ENCODE data around the gene DACH1. TPM values are rescaled to one million over a fixed set of nuclear protein-coding genes. Genes with fewer than 3 reads are reported as not detected.

Gene DACH1
- total and polyA plus RNA-seq, 2 donors (not counting 1 experiment from before 2014, with no cell fraction given), result 0.02 to 0.33 TPM

DNA sequence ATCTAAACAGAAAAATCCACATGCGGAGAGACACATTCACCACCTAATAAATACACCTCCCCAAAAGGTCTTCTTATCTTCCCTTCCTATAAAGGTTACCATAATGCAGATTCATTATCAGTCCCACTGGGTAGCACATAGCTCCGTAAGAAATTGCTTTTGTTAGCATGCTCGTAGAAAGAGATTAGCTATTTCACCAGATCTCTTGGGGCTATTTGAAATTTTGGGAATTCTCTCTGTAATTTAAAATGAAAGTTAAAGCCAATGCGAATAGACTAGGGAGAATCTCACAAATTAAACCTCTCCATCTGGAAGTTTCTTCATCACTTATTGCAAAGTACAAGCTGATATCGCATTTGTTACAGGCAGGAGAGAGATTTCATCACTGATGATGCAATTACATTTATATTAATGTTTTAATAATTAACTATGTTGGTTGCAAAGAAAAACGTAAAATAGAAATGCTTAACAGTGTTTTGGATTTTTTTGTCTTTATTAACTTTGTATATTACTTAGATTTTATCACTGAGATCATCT is 12.9 kb upstream of the DACH1 start:
- H3K9me3 ChIP-seq (ENCODE audit: control insufficient read depth, insufficient read depth, low read depth, low read length), result no peaks in the 10 kb centered on the region
- no peak for DNase-seq (ENCODE audit: low read depth in 2 of 2)
- no peaks in the 10 kb centered on the region for H3K27me3 ChIP-seq (ENCODE audit: control insufficient read depth, insufficient read depth, low read length)
- no peak overlapping the region for H3K27ac ChIP-seq (ENCODE audit: insufficient read depth, low read length)
- no peaks in the 10 kb centered on the region for H3K79me2 ChIP-seq (ENCODE audit: control insufficient read depth, insufficient read depth, low read length)
- H3K36me3 ChIP-seq (ENCODE audit: control insufficient read depth, insufficient read depth, low read length), result no peaks in the 10 kb centered on the region
- no peak overlapping the region for H3K9ac ChIP-seq (ENCODE audit: insufficient read depth, low read length)
- no peak overlapping the region for H3K4me3 ChIP-seq (replicated peaks in 1 of 4; ENCODE audit: control extremely low read depth in 1 of 4, insufficient read depth in 1 of 4, low read depth in 3 of 4, low read length in 4 of 4)
- H2AFZ ChIP-seq (ENCODE audit: low read length), result no peak overlapping the region
- H3K4me2 ChIP-seq (ENCODE audit: extremely low read depth, insufficient read depth, low read length), result no peak overlapping the region
- no peak for TF ChIP-seq EZH2 (IDR thresholded peaks at IDR 0.05; ENCODE audit: low read length, missing control alignments)
- TF ChIP-seq, protein P1, sequence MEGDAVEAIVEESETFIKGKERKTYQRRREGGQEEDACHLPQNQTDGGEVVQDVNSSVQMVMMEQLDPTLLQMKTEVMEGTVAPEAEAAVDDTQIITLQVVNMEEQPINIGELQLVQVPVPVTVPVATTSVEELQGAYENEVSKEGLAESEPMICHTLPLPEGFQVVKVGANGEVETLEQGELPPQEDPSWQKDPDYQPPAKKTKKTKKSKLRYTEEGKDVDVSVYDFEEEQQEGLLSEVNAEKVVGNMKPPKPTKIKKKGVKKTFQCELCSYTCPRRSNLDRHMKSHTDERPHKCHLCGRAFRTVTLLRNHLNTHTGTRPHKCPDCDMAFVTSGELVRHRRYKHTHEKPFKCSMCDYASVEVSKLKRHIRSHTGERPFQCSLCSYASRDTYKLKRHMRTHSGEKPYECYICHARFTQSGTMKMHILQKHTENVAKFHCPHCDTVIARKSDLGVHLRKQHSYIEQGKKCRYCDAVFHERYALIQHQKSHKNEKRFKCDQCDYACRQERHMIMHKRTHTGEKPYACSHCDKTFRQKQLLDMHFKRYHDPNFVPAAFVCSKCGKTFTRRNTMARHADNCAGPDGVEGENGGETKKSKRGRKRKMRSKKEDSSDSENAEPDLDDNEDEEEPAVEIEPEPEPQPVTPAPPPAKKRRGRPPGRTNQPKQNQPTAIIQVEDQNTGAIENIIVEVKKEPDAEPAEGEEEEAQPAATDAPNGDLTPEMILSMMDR (conservative IDR thresholded peaks at IDR 0.05 in 1 of 2, IDR thresholded peaks at IDR 0.05 in 1 of 2; ENCODE audit: low read depth in 1 of 2, low read length in 2 of 2), result no peak
- no peaks in the 10 kb centered on the region for H3K4me1 ChIP-seq (ENCODE audit: control insufficient read depth, extremely low read depth, insufficient read depth, low read length)
- no peaks in the 10 kb centered on the region for H4K20me1 ChIP-seq (ENCODE audit: control insufficient read depth, extremely low read depth, insufficient read depth, low read length)

DNA sequence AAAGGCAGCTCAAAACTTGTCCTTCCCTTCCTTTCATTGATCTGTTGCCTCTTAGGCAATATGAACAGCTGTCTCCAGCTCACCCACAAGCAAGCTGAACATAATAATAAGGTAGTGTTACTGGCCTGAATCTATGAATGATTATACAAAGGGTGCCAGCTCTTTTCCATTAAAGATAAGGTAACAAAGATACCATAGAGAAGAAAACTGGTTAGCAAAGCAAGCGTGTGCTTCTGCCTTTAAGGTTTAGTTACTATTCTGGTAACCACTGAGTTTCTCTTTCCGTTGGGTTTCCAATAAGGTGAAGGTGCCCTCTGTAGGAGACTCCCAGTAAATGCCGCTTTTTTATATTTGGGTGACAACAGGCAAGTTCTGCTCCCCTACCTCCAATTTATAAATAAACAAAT is 12.1 kb upstream of the DACH1 start:
- TF ChIP-seq, protein P1 (conservative IDR thresholded peaks at IDR 0.05 in 1 of 2, IDR thresholded peaks at IDR 0.05 in 1 of 2; ENCODE audit: low read depth in 1 of 2, low read length in 2 of 2), result peak; percentile 62 to 72
- TF ChIP-seq EZH2 (IDR thresholded peaks at IDR 0.05; ENCODE audit: low read length, missing control alignments), result no peak
- peak overlapping the region; percentile 45 for H2AFZ ChIP-seq (ENCODE audit: low read length)
- H3K4me2 ChIP-seq (ENCODE audit: extremely low read depth, insufficient read depth, low read length), result peak overlapping the region; percentile 15
- no peaks in the 10 kb centered on the region for H3K79me2 ChIP-seq (ENCODE audit: control insufficient read depth, insufficient read depth, low read length)
- peak overlapping the region in 1 of 4 experiments; percentile 22 for H3K4me3 ChIP-seq (replicated peaks in 1 of 4; ENCODE audit: control extremely low read depth in 1 of 4, insufficient read depth in 1 of 4, low read depth in 3 of 4, low read length in 4 of 4)
- DNase-seq (ENCODE audit: low read depth in 2 of 2), result peak; percentile 32 to 68
- H3K9ac ChIP-seq (ENCODE audit: insufficient read depth, low read length), result no peak overlapping the region
- H4K20me1 ChIP-seq (ENCODE audit: control insufficient read depth, extremely low read depth, insufficient read depth, low read length), result no peaks in the 10 kb centered on the region
- no peaks in the 10 kb centered on the region for H3K4me1 ChIP-seq (ENCODE audit: control insufficient read depth, extremely low read depth, insufficient read depth, low read length)
- no peaks in the 10 kb centered on the region for H3K9me3 ChIP-seq (ENCODE audit: control insufficient read depth, insufficient read depth, low read depth, low read length)
- no peaks in the 10 kb centered on the region for H3K36me3 ChIP-seq (ENCODE audit: control insufficient read depth, insufficient read depth, low read length)
- H3K27me3 ChIP-seq (ENCODE audit: control insufficient read depth, insufficient read depth, low read length), result no peaks in the 10 kb centered on the region
- no peak overlapping the region for H3K27ac ChIP-seq (ENCODE audit: insufficient read depth, low read length)

DNA sequence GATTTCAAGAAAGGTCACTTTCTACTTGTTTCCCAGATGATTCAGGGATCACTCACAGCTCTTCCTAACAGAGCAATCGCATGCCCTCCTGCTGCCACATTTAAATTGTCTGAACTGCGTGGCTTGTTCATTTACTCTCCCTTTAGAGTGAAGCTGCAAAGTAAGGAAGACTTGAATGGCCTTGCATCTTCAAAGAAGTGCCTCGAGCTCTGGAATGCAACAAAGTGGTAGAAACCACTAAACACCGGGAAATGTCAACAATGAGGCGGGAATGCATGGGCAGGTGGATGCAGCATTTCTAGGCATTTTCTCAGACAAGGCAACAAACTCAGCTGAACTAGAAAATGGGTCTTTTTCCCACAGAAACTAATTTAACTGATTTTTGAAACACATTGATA is 10.3 kb upstream of the DACH1 start:
- H2AFZ ChIP-seq (ENCODE audit: low read length), result no peak overlapping the region
- no peak overlapping the region for H3K4me2 ChIP-seq (ENCODE audit: extremely low read depth, insufficient read depth, low read length)
- no peaks in the 10 kb centered on the region for H3K4me1 ChIP-seq (ENCODE audit: control insufficient read depth, extremely low read depth, insufficient read depth, low read length)
- no peak overlapping the region for H3K9ac ChIP-seq (ENCODE audit: insufficient read depth, low read length)
- no peak for TF ChIP-seq EZH2 (IDR thresholded peaks at IDR 0.05; ENCODE audit: low read length, missing control alignments)
- TF ChIP-seq, protein P1 (conservative IDR thresholded peaks at IDR 0.05 in 1 of 2, IDR thresholded peaks at IDR 0.05 in 1 of 2; ENCODE audit: low read depth in 1 of 2, low read length in 2 of 2), result no peak
- no peaks in the 10 kb centered on the region for H3K36me3 ChIP-seq (ENCODE audit: control insufficient read depth, insufficient read depth, low read length)
- no peaks in the 10 kb centered on the region for H3K27me3 ChIP-seq (ENCODE audit: control insufficient read depth, insufficient read depth, low read length)
- peak in 1 of 2 donors; percentile 8 for DNase-seq (ENCODE audit: low read depth in 2 of 2)
- H3K4me3 ChIP-seq (replicated peaks in 1 of 4; ENCODE audit: control extremely low read depth in 1 of 4, insufficient read depth in 1 of 4, low read depth in 3 of 4, low read length in 4 of 4), result no peak overlapping the region
- H4K20me1 ChIP-seq (ENCODE audit: control insufficient read depth, extremely low read depth, insufficient read depth, low read length), result no peaks in the 10 kb centered on the region
- H3K27ac ChIP-seq (ENCODE audit: insufficient read depth, low read length), result no peak overlapping the region
- H3K9me3 ChIP-seq (ENCODE audit: control insufficient read depth, insufficient read depth, low read depth, low read length), result no peaks in the 10 kb centered on the region
- H3K79me2 ChIP-seq (ENCODE audit: control insufficient read depth, insufficient read depth, low read length), result no peaks in the 10 kb centered on the region

Data from fibroblast of lung (primary cell).